Endothelial cell of umbilical vein (primary cell): ENCODE measurements around the gene CORO1A. TPM values are rescaled to one million over a fixed set of nuclear protein-coding genes. Genes with fewer than 3 reads are reported as not detected.

Source experiments
- BruUV-seq: library from RNA; stranded (reverse); fragments of 400-500 nt; replicated peaks from 2 replicates; lab custom pipeline; 2021; lab: Mats Ljungman, UMichigan
- CTCF ChIA-PET: fragments of 300-600, 350-600 bp; sonication (Branson Sonifier 250); formaldehyde crosslinking; loops from one replicate; lab custom pipeline; 2021; ENCODE audit warnings: antibody characterized with exemption, inconsistent platforms; lab: Charles Lee
- POLR2A ChIA-PET: fragments of 300-600, 350-600 bp; sonication (Branson Sonifier 250); formaldehyde crosslinking; loops from one replicate; lab custom pipeline; 2021; ENCODE audit warnings: antibody characterized with exemption, inconsistent platforms; lab: Charles Lee
- DNase-seq: peaks from one replicate; pipeline ENCODE4 v3.0.0-alpha.2; 2011; ENCODE audit warnings: low read depth, low spot score
- FAIRE-seq: peaks from 2 replicates; lab custom pipeline; 2011; peaks lifted over from hg19 to GRCh38; lab: Jason Lieb, UNC
- H2AFZ ChIP-seq: 2 replicates; pipeline ENCODE4 v1.6.0; 2012; ENCODE audit warnings: low read depth, low read length, control low read depth, inconsistent platforms
- H3K27ac ChIP-seq: 2 replicates; pipeline ENCODE4 v1.5.1; 2011; ENCODE audit warnings: low read depth, mild to moderate bottlenecking, control low read depth, low read length, moderate library complexity; ENCODE audit not compliant: insufficient read depth
- H3K27me3 ChIP-seq, 2 experiments: 2 replicates each; pipeline versions ENCODE4 v1.6.0 to v1.6.1; 2011; ENCODE audit warnings: low read length in 2 of 2, mixed read lengths in 1 of 2; ENCODE audit not compliant: control insufficient read depth in 2 of 2, insufficient read depth in 2 of 2
- H3K36me3 ChIP-seq, 2 experiments: 2 replicates in 1 of 2; 3 replicates in 1 of 2; pipeline ENCODE4 v1.5.1; 2011; ENCODE audit warnings: low read length in 2 of 2, mild to moderate bottlenecking in 1 of 2, moderate library complexity in 1 of 2; ENCODE audit not compliant: control insufficient read depth in 2 of 2, insufficient read depth in 2 of 2; ENCODE audit errors: extremely low read depth in 1 of 2
- H3K4me1 ChIP-seq: 3 replicates; pipeline ENCODE4 v1.5.1; 2011; ENCODE audit warnings: mild to moderate bottlenecking, low read length; ENCODE audit not compliant: control insufficient read depth, insufficient read depth; ENCODE audit errors: extremely low read depth
- H3K4me2 ChIP-seq: 2 replicates; pipeline ENCODE4 v1.6.1; 2011; ENCODE audit warnings: low read length, control low read depth, mixed read lengths; ENCODE audit not compliant: insufficient read depth
- H3K4me3 ChIP-seq, 3 experiments: fragments of 200-600 bp in 1 of 3; sonication (generic), shearing (Covaris generic) in 1 of 3; replicated peaks in 1 of 3; 2 replicates each; pipeline ENCODE4 v1.5.1; 2011 to 2016; ENCODE audit warnings: control low read depth in 3 of 3, low read length in 3 of 3, mild to moderate bottlenecking in 2 of 3, inconsistent platforms in 1 of 3, low read depth in 1 of 3, moderate library complexity in 1 of 3; ENCODE audit not compliant: insufficient read depth in 1 of 3
- H3K79me2 ChIP-seq: 2 replicates; pipeline ENCODE4 v1.6.0; 2012; ENCODE audit warnings: low read length, inconsistent platforms; ENCODE audit not compliant: control insufficient read depth, insufficient read depth
- H3K9ac ChIP-seq: replicated peaks from 2 replicates; pipeline ENCODE3; 2011; ENCODE audit warnings: low read length, control low read depth; ENCODE audit not compliant: insufficient read depth; ENCODE audit errors: extremely low read depth
- H3K9me1 ChIP-seq: replicated peaks from 3 replicates; pipeline ENCODE4 v1.6.0; 2011; ENCODE audit warnings: mild to moderate bottlenecking, low read length; ENCODE audit not compliant: control insufficient read depth, insufficient read depth; ENCODE audit errors: extremely low read depth
- H3K9me3 ChIP-seq: replicated peaks from 2 replicates; pipeline ENCODE4 v1.5.1; 2012; ENCODE audit warnings: low read length, inconsistent platforms; ENCODE audit not compliant: control insufficient read depth, insufficient read depth
- H4K20me1 ChIP-seq: replicated peaks from 2 replicates; pipeline ENCODE3; 2011; ENCODE audit warnings: mild to moderate bottlenecking, low read length; ENCODE audit not compliant: control insufficient read depth, insufficient read depth; ENCODE audit errors: extremely low read depth
- CTCF ChIP-seq, 2 donors: IDR thresholded peaks; 1 replicate in 1 of 2; 2 replicates in 1 of 2; pipeline ENCODE4 v1.5.1; 2011; ENCODE audit warnings: low read length in 2 of 2, mild to moderate bottlenecking in 2 of 2, moderate library complexity in 2 of 2, control low read depth in 1 of 2, inconsistent platforms in 1 of 2, low read depth in 1 of 2; ENCODE audit not compliant: insufficient read depth in 1 of 2; ENCODE audit errors: extremely low read depth in 1 of 2
- EZH2 ChIP-seq: IDR thresholded peaks from 2 replicates; pipeline ENCODE4 v1.6.1; 2012; ENCODE audit warnings: borderline replicate concordance, low read depth, mild to moderate bottlenecking, moderate library complexity, low read length, inconsistent platforms; ENCODE audit not compliant: severe bottlenecking
- FOS ChIP-seq: IDR thresholded peaks from 2 replicates; pipeline ENCODE4 v1.6.1; 2011; ENCODE audit warnings: mild to moderate bottlenecking, low read length, moderate library complexity, borderline replicate concordance; ENCODE audit not compliant: insufficient read depth
- GATA2 ChIP-seq: IDR thresholded peaks from 2 replicates; pipeline ENCODE4 v1.7.0; 2011; ENCODE audit warnings: low read depth, mild to moderate bottlenecking, moderate library complexity, mixed read lengths, low read length; ENCODE audit not compliant: insufficient read length, insufficient read depth
- JUN ChIP-seq: IDR thresholded peaks from 2 replicates; pipeline ENCODE4 v1.6.1; 2011; ENCODE audit warnings: borderline replicate concordance, low read depth; ENCODE audit not compliant: insufficient read length, insufficient read depth
- MYC ChIP-seq: IDR thresholded peaks from one replicate; pipeline ENCODE4 v1.6.1; 2011; ENCODE audit warnings: mild to moderate bottlenecking, low read depth, low read length
- POLR2A ChIP-seq: IDR thresholded peaks from 2 replicates; pipeline ENCODE4 v1.6.1; 2012; ENCODE audit warnings: low read depth, mild to moderate bottlenecking, control low read depth, low read length
- POLR2AphosphoS5 ChIP-seq: IDR thresholded peaks from 2 replicates; pipeline ENCODE4 v1.6.1; 2012; ENCODE audit warnings: low read depth, mild to moderate bottlenecking, control low read depth, low read length, moderate library complexity; ENCODE audit not compliant: insufficient read depth
- dilution Hi-C: fragments of 300-500 bp; cut with MboI; formaldehyde crosslinking; loops from one replicate; pipeline ENCODE4 v1.15.0; 2019; ENCODE audit warnings: low sequenced_read_pairs; ENCODE audit not compliant: extremely low pct_ligation_motif_present
- intact Hi-C: fragments of 100-400 bp; cut with micrococcal nuclease; formaldehyde crosslinking; loops from one replicate; pipeline ENCODE4 v1.10.0; 2022
- polyA plus RNA-seq, 4 experiments: library from polyadenylated mRNA; depleted of rRNA in 3 of 4; stranded (reverse) in 3 of 4; unstranded in 1 of 4; fragments of >200 nt; gene quantifications; 2 replicates each; pipeline versions ENCODE4 v1.2.1 to v1.2.3, GENCODE V29; 2011 to 2012; ENCODE audit warnings: missing spikeins in 1 of 4
- total RNA-seq: library from RNA; stranded (reverse); gene quantifications from 2 replicates; pipeline ENCODE4 v1.2.3, GENCODE V29; 2021
- TF ChIP-seq, protein P1 (sequence below): IDR thresholded peaks from 2 replicates; pipeline ENCODE4 v1.6.1; 2011; ENCODE audit not compliant: insufficient read depth, insufficient read length

Gene CORO1A
- total and polyA plus RNA-seq, 2 donors (not counting 3 experiments of a cell fraction or from before 2014, with no cell fraction given) = 6.1 to 6.4 TPM

GRCh38 chr16:30143347-30143702 is 40.1 kb upstream of the CORO1A start:
- Histone ChIP-seq H3K9ac (no peak overlapping the region), H3K9me3 (no peaks in the 10 kb centered on the region), H3K79me2 (no peaks in the 10 kb centered on the region), H3K4me3 (no peak overlapping the region), H3K36me3 (no peaks in the 10 kb centered on the region), H4K20me1 (no peaks in the 10 kb centered on the region), H3K27ac (no peak overlapping the region), H3K9me1 (no peaks in the 10 kb centered on the region), H3K27me3 (no peaks in the 10 kb centered on the region), H3K4me2 (no peak overlapping the region), H3K4me1 (no peaks in the 10 kb centered on the region), H2AFZ (no peak overlapping the region)
- POLR2A ChIA-PET = no interaction called here
- TF ChIP-seq FOS (no peak), CTCF (IDR thresholded peaks at IDR 0.05; ENCODE audit: extremely low read depth in 1 of 2, insufficient read depth in 1 of 2, low read depth in 1 of 2, low read length in 2 of 2) (no peak), POLR2A (no peak), JUN (no peak), EZH2 (no peak), GATA2 (no peak), POLR2AphosphoS5 (no peak), MYC (no peak)
- TF ChIP-seq, protein P1, sequence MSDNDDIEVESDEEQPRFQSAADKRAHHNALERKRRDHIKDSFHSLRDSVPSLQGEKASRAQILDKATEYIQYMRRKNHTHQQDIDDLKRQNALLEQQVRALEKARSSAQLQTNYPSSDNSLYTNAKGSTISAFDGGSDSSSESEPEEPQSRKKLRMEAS = no peak
- intact Hi-C loops = no loop called here
- no TSS peak for BruUV-seq
- CTCF ChIA-PET = interaction anchor here (0.6 to 1.2 kb wide), 3 partner anchors 16 to 455 kb away, joined by 3 to 4 read pairs (median 3); no protein-coding TSS in a partner anchor
- FAIRE-seq (no peak), DNase-seq (no peak)
- dilution Hi-C loops = no loop called here
